Astrocyte of the cerebellum (primary cell): ENCODE measurements around the gene TM4SF20.

Experiments used
- DNase-seq: peaks from one replicate; pipeline ENCODE4 v3.0.0-alpha.2; 2011; ENCODE audit warnings: low read depth
- H3K4me3 ChIP-seq: 2 replicates; pipeline ENCODE4 v1.5.1; 2011; ENCODE audit warnings: mild to moderate bottlenecking, low read depth, low read length, moderate library complexity
- CTCF ChIP-seq: IDR thresholded peaks from 2 replicates; pipeline ENCODE4 v1.5.1; 2012; ENCODE audit warnings: low read length, low read depth, moderate library complexity, mild to moderate bottlenecking; ENCODE audit errors: missing control alignments
- in situ Hi-C: cut with HindIII; loops from 2 replicates; pipeline ENCODE4 v1.10.0; 2017; ENCODE audit warnings: low sequenced_read_pairs

The TM4SF20 gene

GRCh38 chr2:227379095-227379494 lies at the start of gene TM4SF20:
TM4SF20 (minus strand) TSS chr2:227379306; CDS start chr2:227379268, 38 bp downstream.
- DNase-seq, result no peak
- no peak within 1 kb of the TSS for H3K4me3 ChIP-seq
- no peak for TF ChIP-seq CTCF
- in situ Hi-C loops, result no loop called here

- in situ Hi-C loops, result no loop called here
- TF ChIP-seq CTCF, result no peak
- DNase-seq, result no peak
- H3K4me3 ChIP-seq, result no peak overlapping the region
These were observed 49.7 kb upstream of the TM4SF20 start for GRCh38 chr2:227428731-227429285.

- no peak overlapping the region for H3K4me3 ChIP-seq
- in situ Hi-C loops, result no loop called here
- DNase-seq, result no peak
- no peak for TF ChIP-seq CTCF
These were observed 44.8 kb upstream of the TM4SF20 start for GRCh38 chr2:227423656-227424499.

- no peak overlapping the region for H3K4me3 ChIP-seq
- DNase-seq, result no peak
- in situ Hi-C loops, result no loop called here
- TF ChIP-seq CTCF, result no peak
These were observed 41.3 kb upstream of the TM4SF20 start for GRCh38 chr2:227420087-227421052.

GRCh38 chr2:227416701-227417100 lies 37.6 kb upstream of the TM4SF20 start:
- DNase-seq, result no peak
- no peak for TF ChIP-seq CTCF
- in situ Hi-C loops, result no loop called here
- no peak overlapping the region for H3K4me3 ChIP-seq
